B cell (primary cell): ENCODE measurements around the gene DDR1. TPM values are rescaled to one million over a fixed set of nuclear protein-coding genes. Genes with fewer than 3 reads are reported as not detected.

ENCODE experiments used
- ATAC-seq: fragments of 200-7000 bp; cut with Tn5 transposase; one replicate; pipeline ENCODE4 v1.10.0; 2021; ENCODE audit warnings: low read depth, mild to moderate bottlenecking, moderate number of reproducible peaks, moderate library complexity
- CTCF ChIA-PET: fragments of 350-600 bp; sonication (Branson Sonifier 250); formaldehyde crosslinking; loops from one replicate; lab custom pipeline; 2021; ENCODE audit warnings: antibody characterized with exemption, inconsistent platforms; lab: Charles Lee
- POLR2A ChIA-PET: fragments of 350-600 bp; sonication (Branson Sonifier 250); formaldehyde crosslinking; loops from one replicate; lab custom pipeline; 2021; ENCODE audit warnings: antibody characterized with exemption; lab: Charles Lee
- DNase-seq: peaks from one replicate; pipeline ENCODE4 v3.0.0; 2013
- H2AFZ ChIP-seq: 2 replicates; pipeline ENCODE4 v1.6.1; 2012; ENCODE audit warnings: mild to moderate bottlenecking, low read depth, low read length; ENCODE audit not compliant: insufficient read depth, poor library complexity, severe bottlenecking
- H3K27ac ChIP-seq, 2 donors: 1 replicate in 1 of 2; 2 replicates in 1 of 2; pipeline ENCODE4 v1.5.1; 2012 to 2013; ENCODE audit warnings: low read length in 2 of 2, mild to moderate bottlenecking in 2 of 2, moderate library complexity in 1 of 2
- H3K27me3 ChIP-seq, 4 experiments: fragments of 200-600 bp in 1 of 4; sonication (generic) in 1 of 4; replicated peaks in 1 of 4; 1 replicate in 2 of 4; 2 replicates in 2 of 4; pipeline versions ENCODE4 v1.6.1 to v1.7.0; 2013 to 2016; ENCODE audit warnings: low read length in 3 of 4, mild to moderate bottlenecking in 2 of 4, mixed read lengths in 1 of 4, moderate library complexity in 1 of 4; ENCODE audit not compliant: insufficient read depth in 4 of 4, control insufficient read depth in 3 of 4; ENCODE audit errors: control extremely low read depth in 1 of 4
- H3K36me3 ChIP-seq, 2 experiments: replicated peaks in 1 of 2; 1 replicate in 1 of 2; 2 replicates in 1 of 2; pipeline versions ENCODE4 v1.6.1 to v1.7.1; 2013; ENCODE audit warnings: low read length in 1 of 2; ENCODE audit not compliant: insufficient read depth in 2 of 2, control insufficient read depth in 1 of 2; ENCODE audit errors: control extremely low read depth in 1 of 2, extremely low read depth in 1 of 2
- H3K4me1 ChIP-seq, 2 donors: fragments of 200-600 bp in 1 of 2; sonication (generic) in 1 of 2; 1 replicate in 1 of 2; 2 replicates in 1 of 2; pipeline versions ENCODE4 v1.5.1 to v1.6.1; 2013 to 2017; ENCODE audit warnings: low read length in 2 of 2; ENCODE audit not compliant: control insufficient read depth in 2 of 2, insufficient read depth in 2 of 2
- H3K4me2 ChIP-seq: replicated peaks from 2 replicates; pipeline ENCODE3; 2012; ENCODE audit warnings: mild to moderate bottlenecking, low read depth, low read length; ENCODE audit not compliant: poor library complexity, severe bottlenecking
- H3K4me3 ChIP-seq, 5 experiments: fragments of 200-600 bp in 1 of 5; sonication (generic) in 1 of 5; 1 replicate in 3 of 5; 2 replicates in 2 of 5; pipeline versions ENCODE4 v1.5.1 to v1.7.0; 2011 to 2016; ENCODE audit warnings: low read length in 4 of 5, mild to moderate bottlenecking in 4 of 5, low read depth in 2 of 5, control low read depth in 1 of 5, moderate library complexity in 1 of 5; ENCODE audit not compliant: insufficient read depth in 1 of 5; ENCODE audit errors: control extremely low read depth in 1 of 5, extremely low read depth in 1 of 5
- H3K79me2 ChIP-seq: fragments of 200-600 bp; sonication (generic); one replicate; pipeline ENCODE4 v1.6.0; 2016; ENCODE audit warnings: low read length; ENCODE audit not compliant: control insufficient read depth, insufficient read depth
- H3K9ac ChIP-seq: fragments of 200-600 bp; sonication (generic); 2 replicates; pipeline ENCODE4 v1.6.1; 2017; ENCODE audit warnings: mild to moderate bottlenecking, low read length, moderate library complexity
- H3K9me3 ChIP-seq, 3 donors: one replicate each; pipeline versions ENCODE4 v1.6.1 to v1.7.1; 2013; ENCODE audit warnings: low read length in 2 of 3; ENCODE audit not compliant: control insufficient read depth in 2 of 3, insufficient read depth in 1 of 3; ENCODE audit errors: control extremely low read depth in 1 of 3
- H4K20me1 ChIP-seq: 2 replicates; pipeline ENCODE4 v1.6.0; 2012; ENCODE audit warnings: mild to moderate bottlenecking, low read length; ENCODE audit not compliant: insufficient read depth, control insufficient read depth, poor library complexity, severe bottlenecking
- H3K27ac Mint-ChIP-seq: one replicate; pipeline ENCODE4 v1.8.0; 2021; ENCODE audit warnings: mixed read lengths
- H3K27me3 Mint-ChIP-seq: one replicate; pipeline ENCODE4 v1.8.0; 2021; ENCODE audit warnings: mixed read lengths
- H3K4me1 Mint-ChIP-seq: one replicate; pipeline ENCODE4 v1.8.0; 2021; ENCODE audit warnings: mixed read lengths
- H3K4me3 Mint-ChIP-seq: one replicate; pipeline ENCODE4 v1.8.0; 2021; ENCODE audit warnings: mixed read lengths
- H3K9me3 Mint-ChIP-seq: one replicate; pipeline ENCODE4 v1.8.0; 2022; ENCODE audit warnings: mixed read lengths; ENCODE audit not compliant: insufficient read depth
- EZH2 ChIP-seq: IDR thresholded peaks from 2 replicates; pipeline ENCODE4 v1.6.1; 2012; ENCODE audit warnings: borderline replicate concordance, low read depth, mild to moderate bottlenecking, moderate library complexity, low read length; ENCODE audit not compliant: insufficient read depth, poor library complexity, severe bottlenecking
- WGBS: methylation state at CpG from one replicate; pipeline ENCODE4 v1.1.5; 2013; ENCODE audit warnings: missing lambda C conversion rate; ENCODE audit not compliant: insufficient coverage; 5-methylcytosine and 5-hydroxymethylcytosine counted together
- intact Hi-C: fragments of 100-400 bp; cut with micrococcal nuclease; formaldehyde crosslinking; loops from one replicate; pipeline ENCODE4 v1.10.0; 2022
- polyA plus RNA-seq: library from polyadenylated mRNA; depleted of rRNA; stranded (reverse); fragments of >200 nt; gene quantifications from 2 replicates; pipeline ENCODE4 v1.2.3, GENCODE V29; 2012
- total RNA-seq, 2 donors: library from RNA; stranded (reverse); fragments of 120-200 nt in 1 of 2; gene quantifications; 1 replicate in 1 of 2; 2 replicates in 1 of 2; pipeline versions ENCODE4 v1.2.3 to v1.2.4, GENCODE V29; 2013 to 2022
- TF ChIP-seq, protein P1 (sequence below): fragments of 200-600 bp; IDR thresholded peaks from one replicate; pipeline ENCODE4 v1.8.0; 2022; ENCODE audit warnings: antibody characterized with exemption, mild to moderate bottlenecking

DDR1 gene
- total and polyA plus RNA-seq, 2 donors (not counting 1 experiment from before 2014, with no cell fraction given), result 28.8 to 61.7 TPM

DNA sequence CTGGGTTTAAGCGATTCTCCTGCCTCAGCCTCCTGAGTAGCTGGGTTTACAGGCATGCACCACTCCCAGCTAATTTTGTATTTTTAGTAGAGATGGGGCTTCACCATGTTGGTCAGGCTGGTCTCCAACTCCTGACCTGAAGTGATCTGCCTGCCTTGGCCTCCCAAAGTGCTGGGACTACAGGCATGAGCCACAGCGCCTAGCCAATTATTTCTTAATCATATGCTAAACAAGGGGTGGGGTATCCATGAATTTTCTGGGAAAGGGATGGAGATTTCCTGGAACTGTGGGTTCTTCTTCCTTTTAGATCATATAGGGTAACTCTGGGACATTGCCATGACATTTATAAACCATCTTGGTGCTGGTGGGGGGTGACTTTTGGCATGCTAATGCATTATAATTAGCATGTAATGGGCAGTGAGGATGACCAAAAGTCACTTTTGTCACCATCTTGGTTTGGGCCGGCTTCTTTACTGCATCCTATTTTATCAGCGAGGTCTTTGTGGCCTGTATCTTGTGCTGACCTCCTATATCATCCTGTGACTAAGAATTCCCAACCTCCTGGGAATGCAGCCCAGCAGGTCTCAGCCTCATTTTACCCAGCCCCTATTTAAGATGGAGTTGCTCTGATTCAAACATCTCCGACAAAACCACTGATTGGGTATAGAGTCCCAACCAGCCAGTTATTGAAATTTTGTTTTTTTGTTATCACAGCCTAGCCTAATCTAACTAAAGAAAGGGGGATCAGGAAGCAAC lies 29.9 kb upstream of the DDR1 start:
- Histone ChIP-seq H3K4me1 (no peaks in the 10 kb centered on the region), H3K79me2 (no peaks in the 10 kb centered on the region), H3K36me3 (no peaks in the 10 kb centered on the region), H3K9ac (no peak overlapping the region), H3K9me3 (peaks cover 0 to 18% (median 14%) of the 10 kb centered on the region in 3 donors), H3K4me3 (no peak overlapping the region), H3K27me3 (peaks cover 0 to 6% (median 0%) of the 10 kb centered on the region in 4 experiments), H2AFZ (no peak overlapping the region), H4K20me1 (no peaks in the 10 kb centered on the region), H3K27ac (no peak overlapping the region), H3K4me2 (no peak overlapping the region)
- peaks cover 28% of the 10 kb centered on the region for H3K27me3 Mint-ChIP-seq
- H3K4me1 Mint-ChIP-seq, result peaks cover 9% of the 10 kb centered on the region
- ATAC-seq (no peak), DNase-seq (no peak)
- H3K4me3 Mint-ChIP-seq, result no peak overlapping the region
- ChIA-PET POLR2A (interaction anchor here (0.7 kb wide), 1 partner anchor 789 kb away, joined by 4 read pairs; no protein-coding TSS in a partner anchor), CTCF (no interaction called here)
- peaks cover 2% of the 10 kb centered on the region for H3K9me3 Mint-ChIP-seq
- 96% methylated on average over 3 of the region's 5 CpGs for WGBS
- no peak overlapping the region for H3K27ac Mint-ChIP-seq
- no peak for TF ChIP-seq EZH2
- TF ChIP-seq, protein P1, sequence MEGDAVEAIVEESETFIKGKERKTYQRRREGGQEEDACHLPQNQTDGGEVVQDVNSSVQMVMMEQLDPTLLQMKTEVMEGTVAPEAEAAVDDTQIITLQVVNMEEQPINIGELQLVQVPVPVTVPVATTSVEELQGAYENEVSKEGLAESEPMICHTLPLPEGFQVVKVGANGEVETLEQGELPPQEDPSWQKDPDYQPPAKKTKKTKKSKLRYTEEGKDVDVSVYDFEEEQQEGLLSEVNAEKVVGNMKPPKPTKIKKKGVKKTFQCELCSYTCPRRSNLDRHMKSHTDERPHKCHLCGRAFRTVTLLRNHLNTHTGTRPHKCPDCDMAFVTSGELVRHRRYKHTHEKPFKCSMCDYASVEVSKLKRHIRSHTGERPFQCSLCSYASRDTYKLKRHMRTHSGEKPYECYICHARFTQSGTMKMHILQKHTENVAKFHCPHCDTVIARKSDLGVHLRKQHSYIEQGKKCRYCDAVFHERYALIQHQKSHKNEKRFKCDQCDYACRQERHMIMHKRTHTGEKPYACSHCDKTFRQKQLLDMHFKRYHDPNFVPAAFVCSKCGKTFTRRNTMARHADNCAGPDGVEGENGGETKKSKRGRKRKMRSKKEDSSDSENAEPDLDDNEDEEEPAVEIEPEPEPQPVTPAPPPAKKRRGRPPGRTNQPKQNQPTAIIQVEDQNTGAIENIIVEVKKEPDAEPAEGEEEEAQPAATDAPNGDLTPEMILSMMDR, result no peak
- intact Hi-C loops, result no loop called here

DNA sequence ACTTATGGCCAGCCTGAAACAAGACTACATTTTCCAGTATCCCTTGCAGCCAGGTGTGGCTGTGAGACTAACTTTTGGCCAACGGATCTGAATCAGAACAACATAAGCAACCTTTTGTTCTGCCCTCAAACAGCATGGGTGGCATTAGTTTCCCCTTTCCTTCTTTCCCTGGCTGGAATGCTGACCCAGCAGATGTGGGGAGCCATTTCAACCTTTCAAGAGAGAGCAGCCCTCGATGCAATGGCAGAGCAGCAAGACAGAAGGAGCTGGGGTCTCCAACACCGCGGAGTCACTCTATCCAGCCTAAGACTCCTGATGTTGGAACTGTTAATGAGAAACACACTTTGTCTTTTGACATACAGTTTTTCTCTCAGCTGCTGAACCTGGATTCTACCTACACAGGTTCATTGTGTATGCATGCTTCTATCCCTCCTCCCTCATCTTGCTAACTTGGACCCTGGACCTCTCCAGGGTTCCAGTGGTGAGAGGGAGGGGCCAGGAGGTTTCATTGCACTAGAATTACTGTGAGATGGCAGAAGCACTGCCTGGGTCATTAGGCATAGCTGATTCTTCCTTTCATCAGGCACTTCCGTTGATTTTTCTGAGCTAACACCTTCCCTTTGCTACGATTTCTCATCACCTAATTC lies 28.8 kb upstream of the DDR1 start:
- Histone ChIP-seq H3K79me2 (no peaks in the 10 kb centered on the region), H4K20me1 (no peaks in the 10 kb centered on the region), H3K9me3 (peaks cover 0 to 25% (median 21%) of the 10 kb centered on the region in 3 donors), H3K27ac (no peak overlapping the region), H3K27me3 (peaks cover 0 to 8% (median 0%) of the 10 kb centered on the region in 4 experiments), H3K4me3 (no peak overlapping the region), H3K4me1 (no peaks in the 10 kb centered on the region), H3K9ac (no peak overlapping the region), H2AFZ (no peak overlapping the region), H3K4me2 (no peak overlapping the region), H3K36me3 (no peaks in the 10 kb centered on the region)
- ChIA-PET CTCF (interaction anchor here (0.8 kb wide), 1 partner anchor 23 kb away, joined by 3 read pairs; no protein-coding TSS in a partner anchor), POLR2A (no interaction called here)
- ATAC-seq (no peak), DNase-seq (no peak)
- WGBS, result 81% methylated on average over 4 of the region's 6 CpGs
- H3K4me1 Mint-ChIP-seq, result peaks cover 9% of the 10 kb centered on the region
- TF ChIP-seq EZH2, result no peak
- TF ChIP-seq, protein P1, result no peak
- peaks cover 28% of the 10 kb centered on the region for H3K27me3 Mint-ChIP-seq
- no peak overlapping the region for H3K27ac Mint-ChIP-seq
- intact Hi-C loops, result no loop called here
- H3K4me3 Mint-ChIP-seq, result no peak overlapping the region
- H3K9me3 Mint-ChIP-seq, result peaks cover 2% of the 10 kb centered on the region
